ENCODE measurements around the gene TOM1L2. TPM values are rescaled to one million over a fixed set of nuclear protein-coding genes. Genes with fewer than 3 reads are reported as not detected.

Gene TOM1L2
- total RNA-seq, 1 experiment from 2014 or later = 24.1 TPM

DNA sequence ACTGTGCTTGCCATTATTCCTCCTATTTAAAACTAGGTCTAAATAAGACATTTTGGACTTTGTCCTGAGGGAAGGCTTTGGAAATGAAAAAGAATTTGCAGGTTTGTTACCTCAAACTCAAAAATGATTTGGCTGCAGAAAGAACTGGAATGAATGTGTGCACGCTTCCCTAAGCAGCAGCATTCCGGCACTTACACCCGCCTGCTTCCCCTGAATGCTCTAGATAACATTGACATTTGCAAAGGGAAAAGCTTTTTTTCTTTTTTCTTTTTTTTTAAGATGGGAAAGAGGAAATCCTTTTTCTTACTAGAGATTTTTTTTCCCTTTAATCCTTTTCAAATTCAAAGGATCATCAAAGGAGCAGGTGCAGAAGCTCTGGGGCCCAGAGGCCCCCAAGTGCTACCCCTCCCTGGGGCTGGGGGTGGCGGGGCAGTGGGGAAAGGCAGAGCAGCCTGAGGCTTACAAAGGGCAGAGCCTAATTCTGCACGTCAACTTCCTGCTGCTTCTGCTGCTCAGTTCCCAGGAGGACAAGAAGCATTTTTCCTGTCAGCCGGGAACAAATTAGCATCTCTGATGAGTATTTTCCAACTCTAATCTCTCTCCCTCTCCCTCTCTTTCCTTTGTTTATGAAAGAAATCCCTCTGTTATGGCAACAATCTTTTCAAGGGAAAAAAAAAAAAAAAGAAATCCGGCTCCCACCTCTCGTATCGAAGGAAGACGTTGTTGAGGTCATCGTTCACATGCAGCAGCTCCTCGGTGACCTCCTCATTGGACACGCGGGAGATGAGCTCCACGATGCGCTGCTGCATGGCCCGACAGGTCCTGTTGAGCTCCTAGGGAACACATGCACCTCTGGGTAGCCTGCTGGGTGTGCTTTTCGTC, 103.3 kb downstream of the TOM1L2 start:
- H2AFZ ChIP-seq (ENCODE audit: low read depth, low read length, poor library complexity, severe bottlenecking) = no peak overlapping the region
- intact Hi-C loops (cut with micrococcal nuclease) = loop anchor here (10.0 kb wide), 1 partner anchor 514 kb away; no protein-coding TSS in a partner anchor
- peaks cover 0 to 8% of the 10 kb centered on the region in 2 experiments; a peak in 1 of 4 replicates for H3K4me1 ChIP-seq (ENCODE audit: control insufficient read depth in 1 of 2, insufficient read depth in 2 of 2, low read length in 2 of 2)
- no peak overlapping the region for H3K4me2 ChIP-seq (ENCODE audit: low read length)
- ATAC-seq = no peak
- no peak for DNase-seq (ENCODE audit: low read depth, low spot score)
- no peaks in the 10 kb centered on the region for H3K79me2 ChIP-seq (ENCODE audit: insufficient read depth, low read length)
- H3K27me3 ChIP-seq (ENCODE audit: insufficient read depth, low read length) = no peaks in the 10 kb centered on the region
- no peak overlapping the region for H3K27ac ChIP-seq (ENCODE audit: low read depth, low read length)
- RAD21 ChIA-PET (ENCODE audit: low non-redundant PET in 1 of 2, low total read pairs in 2 of 2, uncharacterized antibody in 2 of 2, unreplicated experiment in 2 of 2) = no interaction called here
- 0 out of 4 replicates have a peak, but pooled peaks cover 0 to 2% of the 10 kb centered on the region in 2 experiments for H3K36me3 ChIP-seq (ENCODE audit: control insufficient read depth in 1 of 2, insufficient read depth in 2 of 2, low read length in 2 of 2)
- no peaks in the 10 kb centered on the region for H4K20me1 ChIP-seq (ENCODE audit: insufficient read depth)
- POLR2A ChIA-PET = no interaction called here
- CTCF ChIA-PET = no interaction called here
- TF ChIP-seq, protein P1, sequence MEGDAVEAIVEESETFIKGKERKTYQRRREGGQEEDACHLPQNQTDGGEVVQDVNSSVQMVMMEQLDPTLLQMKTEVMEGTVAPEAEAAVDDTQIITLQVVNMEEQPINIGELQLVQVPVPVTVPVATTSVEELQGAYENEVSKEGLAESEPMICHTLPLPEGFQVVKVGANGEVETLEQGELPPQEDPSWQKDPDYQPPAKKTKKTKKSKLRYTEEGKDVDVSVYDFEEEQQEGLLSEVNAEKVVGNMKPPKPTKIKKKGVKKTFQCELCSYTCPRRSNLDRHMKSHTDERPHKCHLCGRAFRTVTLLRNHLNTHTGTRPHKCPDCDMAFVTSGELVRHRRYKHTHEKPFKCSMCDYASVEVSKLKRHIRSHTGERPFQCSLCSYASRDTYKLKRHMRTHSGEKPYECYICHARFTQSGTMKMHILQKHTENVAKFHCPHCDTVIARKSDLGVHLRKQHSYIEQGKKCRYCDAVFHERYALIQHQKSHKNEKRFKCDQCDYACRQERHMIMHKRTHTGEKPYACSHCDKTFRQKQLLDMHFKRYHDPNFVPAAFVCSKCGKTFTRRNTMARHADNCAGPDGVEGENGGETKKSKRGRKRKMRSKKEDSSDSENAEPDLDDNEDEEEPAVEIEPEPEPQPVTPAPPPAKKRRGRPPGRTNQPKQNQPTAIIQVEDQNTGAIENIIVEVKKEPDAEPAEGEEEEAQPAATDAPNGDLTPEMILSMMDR (IDR thresholded peaks at IDR 0.05 in 2 of 3, conservative IDR thresholded peaks at IDR 0.05 in 1 of 3; ENCODE audit: borderline replicate concordance in 1 of 3, insufficient read depth in 1 of 3, low read depth in 2 of 3, low read length in 2 of 3) = no peak
- TF ChIP-seq RAD21 (IDR thresholded peaks at IDR 0.05; ENCODE audit: low read depth) (no peak), POLR2AphosphoS5 (IDR thresholded peaks at IDR 0.05; ENCODE audit: low read depth, low read length) (no peak), ELF1 (IDR thresholded peaks at IDR 0.05; ENCODE audit: borderline replicate concordance, low read depth) (no peak), SRF (IDR thresholded peaks at IDR 0.05; ENCODE audit: low read depth) (no peak), JUND (IDR thresholded peaks at IDR 0.05) (no peak), POLR2A (IDR thresholded peaks at IDR 0.05; ENCODE audit: borderline replicate concordance, extremely low read depth, insufficient read depth, insufficient read length) (no peak), EGR1 (IDR thresholded peaks at IDR 0.05; ENCODE audit: low read depth) (no peak), CEBPB (IDR thresholded peaks at IDR 0.05; ENCODE audit: low read depth) (no peak), CBX3 (IDR thresholded peaks at IDR 0.05; ENCODE audit: low read depth) (no peak), YY1 (IDR thresholded peaks at IDR 0.05; ENCODE audit: extremely low read depth, insufficient replicate concordance, low read depth, low read length) (no peak), SP1 (IDR thresholded peaks at IDR 0.05; ENCODE audit: low read depth) (no peak), FOSL1 (IDR thresholded peaks at IDR 0.05; ENCODE audit: low read depth) (no peak), TCF7L2 (IDR thresholded peaks at IDR 0.05; ENCODE audit: borderline replicate concordance, extremely low read depth, insufficient read depth, insufficient read length) (no peak)
- TF ChIP-seq, protein P2, sequence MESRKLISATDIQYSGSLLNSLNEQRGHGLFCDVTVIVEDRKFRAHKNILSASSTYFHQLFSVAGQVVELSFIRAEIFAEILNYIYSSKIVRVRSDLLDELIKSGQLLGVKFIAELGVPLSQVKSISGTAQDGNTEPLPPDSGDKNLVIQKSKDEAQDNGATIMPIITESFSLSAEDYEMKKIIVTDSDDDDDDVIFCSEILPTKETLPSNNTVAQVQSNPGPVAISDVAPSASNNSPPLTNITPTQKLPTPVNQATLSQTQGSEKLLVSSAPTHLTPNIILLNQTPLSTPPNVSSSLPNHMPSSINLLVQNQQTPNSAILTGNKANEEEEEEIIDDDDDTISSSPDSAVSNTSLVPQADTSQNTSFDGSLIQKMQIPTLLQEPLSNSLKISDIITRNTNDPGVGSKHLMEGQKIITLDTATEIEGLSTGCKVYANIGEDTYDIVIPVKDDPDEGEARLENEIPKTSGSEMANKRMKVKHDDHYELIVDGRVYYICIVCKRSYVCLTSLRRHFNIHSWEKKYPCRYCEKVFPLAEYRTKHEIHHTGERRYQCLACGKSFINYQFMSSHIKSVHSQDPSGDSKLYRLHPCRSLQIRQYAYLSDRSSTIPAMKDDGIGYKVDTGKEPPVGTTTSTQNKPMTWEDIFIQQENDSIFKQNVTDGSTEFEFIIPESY (IDR thresholded peaks at IDR 0.05; ENCODE audit: extremely low read depth, insufficient replicate concordance, low read length) = no peak
- TF ChIP-seq, protein P3, sequence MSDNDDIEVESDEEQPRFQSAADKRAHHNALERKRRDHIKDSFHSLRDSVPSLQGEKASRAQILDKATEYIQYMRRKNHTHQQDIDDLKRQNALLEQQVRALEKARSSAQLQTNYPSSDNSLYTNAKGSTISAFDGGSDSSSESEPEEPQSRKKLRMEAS (IDR thresholded peaks at IDR 0.05) = no peak
- TF ChIP-seq, protein P4, sequence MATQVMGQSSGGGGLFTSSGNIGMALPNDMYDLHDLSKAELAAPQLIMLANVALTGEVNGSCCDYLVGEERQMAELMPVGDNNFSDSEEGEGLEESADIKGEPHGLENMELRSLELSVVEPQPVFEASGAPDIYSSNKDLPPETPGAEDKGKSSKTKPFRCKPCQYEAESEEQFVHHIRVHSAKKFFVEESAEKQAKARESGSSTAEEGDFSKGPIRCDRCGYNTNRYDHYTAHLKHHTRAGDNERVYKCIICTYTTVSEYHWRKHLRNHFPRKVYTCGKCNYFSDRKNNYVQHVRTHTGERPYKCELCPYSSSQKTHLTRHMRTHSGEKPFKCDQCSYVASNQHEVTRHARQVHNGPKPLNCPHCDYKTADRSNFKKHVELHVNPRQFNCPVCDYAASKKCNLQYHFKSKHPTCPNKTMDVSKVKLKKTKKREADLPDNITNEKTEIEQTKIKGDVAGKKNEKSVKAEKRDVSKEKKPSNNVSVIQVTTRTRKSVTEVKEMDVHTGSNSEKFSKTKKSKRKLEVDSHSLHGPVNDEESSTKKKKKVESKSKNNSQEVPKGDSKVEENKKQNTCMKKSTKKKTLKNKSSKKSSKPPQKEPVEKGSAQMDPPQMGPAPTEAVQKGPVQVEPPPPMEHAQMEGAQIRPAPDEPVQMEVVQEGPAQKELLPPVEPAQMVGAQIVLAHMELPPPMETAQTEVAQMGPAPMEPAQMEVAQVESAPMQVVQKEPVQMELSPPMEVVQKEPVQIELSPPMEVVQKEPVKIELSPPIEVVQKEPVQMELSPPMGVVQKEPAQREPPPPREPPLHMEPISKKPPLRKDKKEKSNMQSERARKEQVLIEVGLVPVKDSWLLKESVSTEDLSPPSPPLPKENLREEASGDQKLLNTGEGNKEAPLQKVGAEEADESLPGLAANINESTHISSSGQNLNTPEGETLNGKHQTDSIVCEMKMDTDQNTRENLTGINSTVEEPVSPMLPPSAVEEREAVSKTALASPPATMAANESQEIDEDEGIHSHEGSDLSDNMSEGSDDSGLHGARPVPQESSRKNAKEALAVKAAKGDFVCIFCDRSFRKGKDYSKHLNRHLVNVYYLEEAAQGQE (IDR thresholded peaks at IDR 0.05; ENCODE audit: low read depth) = no peak
- no peaks in the 10 kb centered on the region for H3K9me2 ChIP-seq (ENCODE audit: insufficient read depth)
- BruUV-seq (replicated peaks) = no TSS peak
- no peak overlapping the region for H3K9ac ChIP-seq (ENCODE audit: low read length)
- H3K4me3 ChIP-seq (replicated peaks in 1 of 2; ENCODE audit: low read depth in 1 of 2, low read length in 2 of 2) = no peak overlapping the region
- H3K9me3 ChIP-seq (ENCODE audit: control insufficient read depth in 1 of 2, insufficient read depth in 1 of 2, low read depth in 1 of 2, low read length in 2 of 2) = no peaks in the 10 kb centered on the region
